Heart left ventricle (tissue), 16 donors: ENCODE measurements around the gene C8A. TPM values are rescaled to one million over a fixed set of nuclear protein-coding genes. Genes with fewer than 3 reads are reported as not detected.

Experiments used
- ATAC-seq, 4 donors: fragments of 200-7000 bp; cut with Tn5 transposase; one replicate each; pipeline ENCODE4 v1.9.1; 2020 to 2022; ENCODE audit warnings: moderate library complexity in 4 of 4, mild to moderate bottlenecking in 3 of 4, moderate number of reproducible peaks in 1 of 4
- DNase-seq, 5 donors: peaks; one replicate each; pipeline ENCODE4 v3.0.0-alpha.2; 2020
- H3K27ac ChIP-seq, 12 donors: fragments of 200-600 bp; sonication (generic) in 4 of 12; one replicate each; pipeline versions ENCODE4 v1.5.0 to v1.8.0; 2016 to 2022; ENCODE audit warnings: mild to moderate bottlenecking in 2 of 12
- H3K27me3 ChIP-seq, 9 donors: fragments of 200-600 bp; sonication (generic) in 2 of 9; one replicate each; pipeline versions ENCODE4 v1.5.1 to v1.8.0; 2016 to 2022; ENCODE audit warnings: mild to moderate bottlenecking in 3 of 9
- H3K36me3 ChIP-seq, 9 donors: fragments of 200-600 bp; sonication (generic) in 2 of 9; one replicate each; pipeline versions ENCODE4 v1.5.0 to v1.8.0; 2018 to 2022; ENCODE audit warnings: mild to moderate bottlenecking in 2 of 9
- H3K4me1 ChIP-seq, 12 donors: fragments of 200-600 bp; sonication (generic) in 4 of 12; one replicate each; pipeline versions ENCODE4 v1.5.0 to v1.8.0; 2016 to 2022; ENCODE audit warnings: mild to moderate bottlenecking in 3 of 12
- H3K4me3 ChIP-seq, 12 donors: fragments of 200-600 bp; sonication (generic) in 4 of 12; one replicate each; pipeline versions ENCODE4 v1.5.0 to v1.8.0; 2017 to 2022; ENCODE audit warnings: mild to moderate bottlenecking in 9 of 12, moderate library complexity in 4 of 12
- H3K9me3 ChIP-seq, 12 donors: fragments of 200-600 bp; sonication (generic) in 4 of 12; one replicate each; pipeline versions ENCODE4 v1.5.0 to v1.8.0; 2016 to 2022; ENCODE audit warnings: mild to moderate bottlenecking in 1 of 12
- CTCF ChIP-seq, 12 donors: fragments of 200-600 bp; sonication (generic) in 4 of 12; IDR thresholded peaks; one replicate each; pipeline versions ENCODE4 v1.5.0 to v1.8.0; 2018 to 2022; ENCODE audit warnings: antibody characterized with exemption in 12 of 12, mild to moderate bottlenecking in 5 of 12
- POLR2A ChIP-seq, 2 donors: fragments of 450-650 bp; IDR thresholded peaks; one replicate each; pipeline ENCODE4 v1.6.1; 2017; ENCODE audit warnings: antibody characterized with exemption in 2 of 2, mild to moderate bottlenecking in 2 of 2, moderate library complexity in 2 of 2
- WGBS, 4 donors: extraction: QIAGEN DNeasy Blood & Tissue Kit in 2 of 4; methylation state at CpG; one replicate each; pipeline versions ENCODE4 v1.1.5 to v1.1.7; 2013 to 2018; 5-methylcytosine and 5-hydroxymethylcytosine counted together
- intact Hi-C, 10 donors: fragments of 100-400 bp; cut with DNase I; formaldehyde crosslinking; loops; one replicate each; pipeline versions ENCODE4 v1.11.1 to v1.14.2; 2022
- polyA plus RNA-seq, 2 donors: library from polyadenylated mRNA; stranded (reverse); fragments of 200-250 nt; gene quantifications; one replicate each; pipeline ENCODE4 v1.2.3, GENCODE V29; 2013
- total RNA-seq, 9 donors: library from RNA; depleted of rRNA in 2 of 9; stranded (reverse); fragments of >200 nt in 2 of 9; fragmentation: NEBNext Ultra II Directional in 3 of 9; extraction: Animal tissue kit (Norgen Biotek cat#: 25700) in 3 of 9; gene quantifications; one replicate each; pipeline versions ENCODE4 v1.1.0 to v1.2.4, GENCODE V29; 2016 to 2023
- donor health status: ischemic (EF 13 %, LVEDD 7.1; RV severe dilation, severe dysfunction).
- donor health status: healthy with polysubstance abuse.
- donor health status: DM: no; HTN: yes; CAD: no.
- donor health status: DM: no; HTN: no; CAD: no.
- donor health status: ischemic (EF 25% LVEDD 6.9; RV normal size, moderate dysfunction).
- donor health status: ischemic (EF 25% LVEDD 5.7; RV mildly dilated, moderate dysfunction).
- donor health status: healthy.
- donor health status: DM: yes; HTN: yes; CAD: no.
- donor health status: ischemic (EF 35%, LVEDD 5.7; RV mildly dilated, moderate dysfunction).
- donor health status: nonischemic (EF 11% LVEDD 7.7; RV severe dilation, severe dysfunction).
- donor health status: DM: yes; HTN: yes; CAD: no.
- donor health status: PGD.
- donor health status: ischemic (EF 29% LVEDD 5.4; RV normal size, mild dysfunction).
- donor health status: nonischemic (EF 23%, LVEDD 6.1; RV moderate dilation, normal function).

Gene C8A
- total and polyA plus RNA-seq, 11 donors, result not detected

GRCh38 chr1:56898879-56899278 is 44.3 kb downstream of the C8A start:
- DNase-seq (no peak), ATAC-seq (no peak)
- Histone ChIP-seq H3K9me3 (no peaks in the 10 kb centered on the region), H3K27ac (no peak overlapping the region), H3K27me3 (no peaks in the 10 kb centered on the region), H3K4me1 (peaks cover 0 to 18% (median 9%) of the 10 kb centered on the region in 12 donors), H3K36me3 (no peaks in the 10 kb centered on the region), H3K4me3 (no peak overlapping the region)
- 65 to 76% (median 73%) methylated on average over 2 of the region's 2 CpGs for WGBS, 4 donors
- intact Hi-C loops, result no loop called here
- TF ChIP-seq POLR2A (IDR thresholded peaks at IDR 0.05) (no peak), CTCF (IDR thresholded peaks at IDR 0.05) (no peak)

DNA sequence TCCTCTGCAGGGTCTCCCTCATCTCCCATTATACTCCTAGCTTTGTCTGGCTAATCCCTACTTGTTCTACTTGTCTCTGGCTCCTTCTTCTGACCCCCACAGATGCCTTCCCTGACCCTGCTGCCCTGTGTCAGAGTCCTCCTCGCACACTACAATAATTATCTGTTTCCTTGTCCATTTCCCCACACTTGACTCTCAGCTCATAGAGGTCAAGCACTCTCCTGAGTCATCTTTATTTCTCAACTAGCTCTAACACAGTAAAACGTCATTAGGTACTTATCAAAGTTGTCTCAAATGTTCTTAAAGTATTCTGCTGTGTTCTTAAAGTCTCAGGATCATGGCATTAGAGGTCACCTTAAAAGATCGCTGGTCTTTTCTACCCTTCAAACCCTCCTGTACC is 47.1 kb downstream of the C8A start:
- peak in 1 of 4 donors; percentile 14 for ATAC-seq
- WGBS, 4 donors, result 50 to 54% (median 52%) methylated on average over 3 of the region's 3 CpGs
- Histone ChIP-seq H3K9me3 (no peaks in the 10 kb centered on the region), H3K4me1 (peaks cover 0 to 16% (median 7%) of the 10 kb centered on the region in 12 donors), H3K4me3 (no peak overlapping the region), H3K36me3 (no peaks in the 10 kb centered on the region), H3K27ac (no peak overlapping the region), H3K27me3 (no peaks in the 10 kb centered on the region)
- DNase-seq, result no peak
- no peak for TF ChIP-seq CTCF (IDR thresholded peaks at IDR 0.05)
- TF ChIP-seq POLR2A (IDR thresholded peaks at IDR 0.05), result no peak
- intact Hi-C loops, result no loop called here

DNA sequence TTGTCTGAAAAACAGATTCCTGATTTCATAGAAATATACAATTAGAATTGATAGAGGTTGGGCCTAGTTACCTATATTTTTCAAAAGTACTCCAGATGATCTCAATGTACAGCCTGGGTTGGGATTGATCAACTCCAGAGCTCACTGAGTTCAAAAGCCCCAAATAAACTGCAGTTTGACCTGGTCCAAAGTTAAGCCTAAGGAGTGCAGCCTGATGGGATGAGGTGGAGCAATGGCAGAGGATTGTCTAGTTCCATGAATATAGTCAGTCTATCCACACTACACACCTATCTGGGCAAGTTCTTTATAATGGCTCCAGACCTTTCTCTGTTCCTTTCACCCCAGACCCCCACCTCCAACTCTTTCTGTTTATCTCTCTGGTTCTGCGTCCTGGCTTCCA is 49.2 kb downstream of the C8A start:
- H3K36me3 ChIP-seq, result no peaks in the 10 kb centered on the region
- H3K4me3 ChIP-seq, result no peak overlapping the region
- no peaks in the 10 kb centered on the region for H3K27me3 ChIP-seq
- no peak for DNase-seq
- intact Hi-C loops, result no loop called here
- 83 to 93% (median 84%) methylated on average over 1 of the region's 1 CpG for WGBS, 4 donors
- ATAC-seq, result no peak
- no peaks in the 10 kb centered on the region for H3K9me3 ChIP-seq
- TF ChIP-seq CTCF (IDR thresholded peaks at IDR 0.05) (no peak), POLR2A (IDR thresholded peaks at IDR 0.05) (no peak)
- H3K27ac ChIP-seq, result no peak overlapping the region
- H3K4me1 ChIP-seq, result peaks cover 0 to 7% (median 0%) of the 10 kb centered on the region in 12 donors

- Histone ChIP-seq H3K27ac (no peak overlapping the region), H3K9me3 (no peaks in the 10 kb centered on the region), H3K4me1 (peaks cover 0 to 17% (median 0%) of the 10 kb centered on the region in 12 donors), H3K4me3 (no peak overlapping the region), H3K36me3 (no peaks in the 10 kb centered on the region), H3K27me3 (no peaks in the 10 kb centered on the region)
- no peak for DNase-seq
- ATAC-seq, result no peak
- no peak for TF ChIP-seq POLR2A (IDR thresholded peaks at IDR 0.05)
- no peak for TF ChIP-seq CTCF (IDR thresholded peaks at IDR 0.05)
- 50 to 72% (median 65%) methylated on average over 2 of the region's 2 CpGs for WGBS, 4 donors
- intact Hi-C loops, result no loop called here
Observed at GRCh38 chr1:56904663-56905397, 50.2 kb downstream of the C8A start.
